ENCODE results near the gene EXOC3.

Gene EXOC3

DNA sequence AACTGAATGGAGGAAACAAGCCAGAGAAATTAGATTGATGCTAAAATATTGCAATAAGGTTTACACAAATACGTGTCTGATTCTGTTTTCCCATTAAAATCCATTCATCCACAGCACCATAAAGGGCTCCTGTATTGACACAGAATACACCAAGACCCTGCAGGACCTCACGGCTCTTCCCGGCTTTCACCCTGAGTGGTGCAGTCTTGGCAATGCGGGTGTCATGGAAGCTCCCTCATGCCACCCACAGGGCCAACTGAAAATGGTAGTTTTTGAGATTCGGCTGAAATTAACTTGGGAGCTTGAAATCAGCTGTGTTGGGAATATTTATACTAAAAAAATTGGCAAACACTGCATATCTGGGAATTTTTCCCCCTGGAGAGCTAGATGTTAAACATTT is 17.3 kb upstream of the EXOC3 start:
- DNase-seq (ENCODE audit: low read depth in 3 of 3, low spot score in 1 of 3) = no peak

DNA sequence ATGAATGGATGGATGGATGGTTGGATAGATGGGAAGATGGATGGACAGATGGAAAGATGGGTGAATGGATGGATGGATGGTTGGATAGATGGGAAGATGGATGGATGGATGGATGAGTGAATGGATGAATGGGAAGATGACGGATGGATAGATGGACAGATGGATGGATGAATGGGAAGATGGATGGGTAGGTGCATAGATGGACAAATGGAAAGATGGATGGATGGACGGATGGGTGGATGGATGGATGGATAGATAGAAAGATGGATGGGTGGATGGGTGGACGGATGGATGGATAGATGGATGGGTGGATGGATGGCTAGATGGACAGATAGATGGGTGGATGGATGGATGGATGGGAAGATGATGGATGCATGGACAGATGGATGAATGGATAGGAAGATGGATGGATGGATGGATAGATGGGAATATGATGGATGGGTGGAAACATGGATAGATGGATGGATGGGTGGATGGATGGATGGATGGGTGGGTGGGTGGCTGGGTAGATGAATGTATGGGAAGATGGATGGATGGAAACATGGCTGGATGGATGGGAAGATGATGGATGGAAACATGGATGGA is 16.5 kb upstream of the EXOC3 start:
- DNase-seq (ENCODE audit: low read depth in 3 of 3, low spot score in 1 of 3) = no peak

DNA sequence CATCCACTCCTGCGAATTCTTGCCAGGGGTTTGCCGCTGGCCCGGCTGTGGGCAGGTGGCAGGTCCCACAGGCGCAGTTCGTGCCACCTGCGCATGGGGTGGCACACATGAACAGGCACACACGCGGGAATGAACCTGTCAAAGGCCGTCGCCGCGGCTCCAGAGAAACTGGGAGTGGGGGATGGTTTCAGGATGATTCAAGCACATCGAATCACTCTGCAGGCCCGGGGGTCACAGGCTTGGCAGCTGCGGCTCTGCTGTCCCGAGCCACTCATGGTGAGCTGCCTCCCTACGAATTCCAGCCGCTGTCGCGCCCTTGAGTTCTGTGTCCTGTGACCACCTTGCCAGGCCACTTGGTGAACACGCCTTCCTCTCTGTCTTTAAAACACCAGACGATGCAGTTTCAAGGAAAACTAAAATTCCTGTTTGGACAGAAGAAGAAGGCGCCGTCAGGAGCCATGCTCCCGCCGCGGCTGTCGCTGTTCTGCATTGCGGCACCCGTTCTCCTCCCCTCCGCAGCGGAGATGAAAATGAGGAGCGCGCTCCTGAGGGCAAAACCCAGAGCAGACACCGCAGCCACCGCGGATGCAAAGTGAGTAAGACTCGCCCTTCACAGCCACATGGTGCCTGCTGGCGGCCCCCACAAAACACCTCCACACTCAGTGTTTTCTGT is 15.4 kb upstream of the EXOC3 start:
- DNase-seq (ENCODE audit: low read depth in 3 of 3, low spot score in 1 of 3) = no peak

GRCh38 chr5:428219-428618 is 14.8 kb upstream of the EXOC3 start:
- DNase-seq (ENCODE audit: low read depth in 3 of 3, low spot score in 1 of 3) = no peak

GRCh38 chr5:428754-429452 is 14.1 kb upstream of the EXOC3 start:
- DNase-seq (ENCODE audit: low read depth in 3 of 3, low spot score in 1 of 3) = no peak

DNA sequence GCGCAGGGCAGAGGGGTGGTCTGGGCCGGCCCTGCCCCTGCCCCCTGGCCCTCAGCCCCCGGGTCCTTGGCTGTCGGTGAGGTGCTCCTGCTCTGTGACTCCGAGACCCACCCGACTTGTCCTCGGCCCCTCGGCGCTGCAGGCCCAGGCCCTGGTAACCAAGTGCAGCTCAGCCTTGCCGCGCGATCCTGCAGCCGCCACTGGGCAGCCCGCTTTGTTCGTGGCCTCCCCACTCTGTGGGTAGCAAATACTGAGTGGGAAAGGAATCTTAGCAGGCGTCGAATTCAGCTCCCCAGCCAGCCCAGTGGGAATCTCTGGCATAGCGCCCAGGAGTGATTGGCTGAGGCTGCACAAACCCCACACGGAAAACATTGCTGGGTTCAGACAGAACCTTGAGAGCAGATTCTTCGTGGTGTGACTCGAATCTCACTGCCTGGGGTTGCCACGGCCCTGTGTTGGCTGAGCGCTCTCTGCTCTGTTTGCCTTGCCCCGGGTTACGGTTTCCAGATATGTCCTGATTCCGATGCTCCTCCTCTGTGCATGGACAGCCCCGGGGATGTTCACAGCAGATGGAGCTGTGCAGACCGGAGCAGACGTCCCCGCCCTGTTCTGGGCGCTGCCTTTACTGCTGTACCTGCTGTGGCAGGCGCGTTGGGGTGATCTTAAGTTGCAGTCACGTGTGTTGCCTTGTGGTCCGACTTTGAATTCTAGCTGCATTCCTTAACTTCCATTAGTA is 13.4 kb upstream of the EXOC3 start:
- no peak for DNase-seq (ENCODE audit: low read depth in 3 of 3, low spot score in 1 of 3)

DNA sequence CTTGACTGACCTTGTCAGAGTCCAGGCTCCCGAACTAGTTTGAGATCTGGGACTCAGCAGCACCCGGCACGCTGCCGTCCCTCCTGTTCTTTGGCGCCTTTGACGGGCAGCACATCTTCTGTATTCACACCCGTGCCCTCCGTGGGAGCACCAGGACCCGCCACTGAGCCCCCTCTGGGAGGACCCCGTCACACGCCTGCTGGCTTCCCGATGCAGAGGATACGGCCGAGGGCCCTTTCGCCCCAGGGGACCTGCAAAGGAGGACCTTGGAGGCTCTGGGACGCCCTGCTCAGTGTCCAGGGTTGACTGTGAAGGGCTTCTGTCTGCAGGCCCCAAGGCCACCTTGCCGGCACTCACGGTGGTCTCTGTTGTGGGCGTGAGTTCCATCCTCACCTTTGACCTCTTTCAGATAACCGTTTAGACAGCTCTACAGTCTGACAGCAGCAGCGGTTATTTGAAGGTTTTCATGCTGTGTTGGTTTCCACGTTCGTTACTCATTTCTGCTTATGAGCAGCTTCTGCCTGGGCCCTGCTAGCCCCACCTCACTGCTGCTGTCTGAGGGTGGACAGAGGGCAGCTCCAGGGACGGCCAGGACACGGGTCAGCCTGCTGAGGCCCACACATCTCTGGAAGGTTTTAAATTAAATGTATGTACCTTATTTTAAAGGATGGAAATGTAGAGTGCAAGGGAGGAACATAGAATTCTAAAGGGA is 12.6 kb upstream of the EXOC3 start:
- DNase-seq (ENCODE audit: low read depth in 3 of 3, low spot score in 1 of 3) = no peak

DNA sequence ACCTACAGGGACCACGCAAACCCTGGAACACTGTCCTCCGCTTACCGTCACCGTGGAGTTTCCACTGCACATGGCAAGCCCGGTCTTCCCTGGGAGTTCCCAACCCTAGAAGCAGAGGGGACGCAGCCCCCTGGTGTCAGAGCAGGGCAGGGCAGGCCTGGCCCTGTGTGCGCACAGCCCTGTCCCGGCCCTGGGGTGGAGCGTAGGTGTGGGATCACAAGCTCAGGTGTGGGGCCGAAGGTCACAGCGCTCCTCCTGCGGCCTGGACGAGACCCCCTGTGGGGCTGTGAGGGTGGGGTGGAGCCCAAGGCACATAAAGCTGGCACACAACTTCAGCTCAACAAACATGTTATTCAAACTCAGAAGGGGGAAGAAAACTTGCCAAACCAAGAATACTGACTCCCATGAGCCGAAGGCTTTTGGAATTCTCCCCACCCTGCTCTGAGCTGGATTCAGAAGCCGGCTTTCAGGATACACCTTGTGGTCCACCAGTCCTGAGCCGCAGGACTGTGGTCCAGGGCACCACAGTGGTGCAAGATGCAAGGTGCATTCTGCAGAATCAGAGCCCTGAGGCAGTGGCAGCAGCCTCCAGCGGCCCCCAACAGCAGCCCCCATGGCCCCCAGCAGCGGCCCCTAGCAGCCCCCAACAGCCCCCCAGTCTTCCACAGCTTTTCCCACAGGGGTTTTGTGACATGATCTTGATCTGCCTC is 11.8 kb upstream of the EXOC3 start:
- peak in 1 of 3 donors; percentile 49 for DNase-seq (ENCODE audit: low read depth in 3 of 3, low spot score in 1 of 3)

DNA sequence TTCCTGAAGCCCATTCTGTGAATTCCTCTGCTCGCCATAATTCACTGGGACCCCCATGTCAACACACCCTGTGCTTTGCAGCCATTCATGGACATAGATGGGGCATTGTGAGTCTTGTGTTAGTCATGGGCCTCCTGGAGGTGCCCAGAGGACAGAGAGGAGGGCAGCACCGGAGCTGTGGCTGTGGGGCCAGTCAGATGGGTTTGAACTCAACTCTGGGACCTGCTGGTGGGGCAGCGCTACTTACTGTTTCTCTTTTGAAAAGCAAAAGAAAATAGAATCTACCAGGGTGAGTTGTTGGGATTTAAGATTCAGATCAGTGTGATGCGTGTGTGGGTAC is 11.3 kb upstream of the EXOC3 start:
- no peak for DNase-seq (ENCODE audit: low read depth in 3 of 3, low spot score in 1 of 3)

- DNase-seq (ENCODE audit: low read depth in 3 of 3, low spot score in 1 of 3) = no peak
Observed at GRCh38 chr5:432201-432927, 10.6 kb upstream of the EXOC3 start.

DNA sequence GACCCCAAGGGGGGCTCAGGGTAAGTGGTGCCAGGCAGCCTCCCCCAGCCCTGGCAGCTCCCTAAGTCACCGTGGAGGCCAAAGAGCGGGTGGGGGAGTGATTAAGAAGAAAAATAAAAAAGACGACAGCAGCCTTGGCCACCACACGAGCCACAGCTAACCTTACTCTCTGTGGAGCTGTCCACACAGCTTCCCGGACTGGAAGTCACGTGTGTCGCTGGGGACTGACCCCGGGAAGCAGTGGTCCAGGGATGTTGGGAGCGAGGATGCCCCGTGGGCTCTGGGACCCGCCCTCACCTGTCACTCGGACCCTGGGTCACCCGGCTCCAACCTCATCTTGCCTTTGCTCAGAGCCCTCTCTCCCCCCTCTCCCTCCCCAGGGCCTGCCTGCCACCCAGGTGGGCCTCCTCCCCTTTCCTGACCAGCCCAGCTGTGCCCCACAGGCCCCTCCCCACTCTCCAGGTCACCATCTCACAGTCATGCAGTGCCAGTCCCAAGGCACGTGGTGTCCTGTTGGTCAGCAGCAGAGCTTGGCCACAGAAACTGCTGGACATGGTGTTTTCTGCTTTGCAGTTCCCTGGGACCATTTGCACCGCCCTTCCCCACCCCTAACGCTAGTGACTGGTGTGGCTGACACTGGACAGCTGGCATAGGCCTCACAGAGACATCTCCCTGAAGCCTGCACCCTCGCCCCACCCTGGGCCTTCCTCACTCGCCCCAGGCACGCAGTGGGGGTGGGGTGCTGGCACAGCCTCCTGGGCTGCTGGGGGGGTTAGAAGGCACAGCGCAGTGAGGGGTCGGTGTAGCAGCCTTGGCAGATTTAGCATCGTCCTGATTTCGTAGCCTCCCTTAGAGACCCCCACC is 9.8 kb upstream of the EXOC3 start:
- DNase-seq (ENCODE audit: low read depth in 3 of 3, low spot score in 1 of 3) = no peak

GRCh38 chr5:433836-434235 is 9.1 kb upstream of the EXOC3 start:
- DNase-seq (ENCODE audit: low read depth in 3 of 3, low spot score in 1 of 3) = no peak

DNA sequence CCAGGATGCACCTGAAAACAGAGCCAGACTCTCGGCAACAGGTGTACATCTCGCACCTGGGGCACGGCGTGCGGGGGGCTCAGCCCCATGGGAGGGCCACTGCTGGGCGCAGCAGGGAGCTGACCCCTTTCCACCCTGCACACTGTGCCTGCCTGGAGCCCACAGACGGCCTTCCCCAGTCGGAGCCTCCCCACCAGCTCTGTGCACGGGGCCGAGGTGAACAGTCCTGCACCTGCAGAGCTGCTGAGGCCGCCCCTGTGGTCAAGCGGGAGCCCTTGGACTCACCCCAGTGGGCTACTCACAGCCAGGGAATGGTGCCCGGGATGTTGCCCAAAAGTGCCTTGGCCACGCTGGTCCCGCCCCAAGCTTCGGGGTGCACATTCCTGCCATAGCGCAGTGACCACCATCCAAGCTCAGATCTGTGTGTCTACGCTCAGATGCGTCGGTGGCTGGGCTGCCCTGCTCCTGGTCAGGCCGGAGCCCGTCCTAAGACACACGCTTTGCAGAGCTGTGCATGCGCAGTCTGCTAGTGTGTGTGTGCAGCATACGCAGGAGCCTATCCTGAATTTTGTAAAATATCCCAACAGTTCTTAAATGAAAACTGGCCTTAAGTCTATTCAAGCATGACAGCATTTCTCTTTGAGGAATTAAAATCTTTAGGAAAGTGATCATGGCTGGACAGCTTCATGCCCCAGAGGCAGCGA is 8.4 kb upstream of the EXOC3 start:
- no peak for DNase-seq (ENCODE audit: low read depth in 3 of 3, low spot score in 1 of 3)

DNA sequence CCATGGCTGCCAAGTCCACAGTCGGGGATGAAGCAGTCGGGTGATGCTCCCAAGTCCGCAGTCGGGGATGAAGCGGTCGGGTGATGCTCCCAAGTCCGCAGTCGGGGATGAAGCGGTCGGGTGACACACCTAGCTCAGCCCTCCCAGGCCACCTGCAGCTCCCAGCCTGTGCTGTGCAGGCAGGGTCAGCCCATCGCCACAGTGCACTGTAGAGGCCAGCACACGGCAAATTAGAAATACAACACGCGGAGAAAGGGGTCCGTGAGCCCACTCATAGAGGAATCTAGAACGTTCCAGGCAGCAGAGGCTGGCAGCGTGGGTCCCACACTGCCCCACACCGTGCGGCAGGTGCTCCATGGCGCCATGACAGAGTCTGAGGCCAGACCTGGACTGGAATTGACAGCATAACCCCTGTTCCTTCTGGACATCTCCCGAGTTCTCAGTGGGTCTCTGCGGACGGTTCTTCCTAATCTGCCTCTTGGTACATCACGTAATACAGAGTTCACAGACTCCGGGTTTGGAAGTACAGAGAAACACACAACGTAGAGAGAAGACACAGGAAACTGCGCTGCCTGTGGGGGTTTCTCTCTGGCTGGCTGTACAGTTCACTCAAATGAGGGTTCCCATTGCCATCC is 7.7 kb upstream of the EXOC3 start:
- DNase-seq (ENCODE audit: low read depth in 3 of 3, low spot score in 1 of 3) = no peak

DNA sequence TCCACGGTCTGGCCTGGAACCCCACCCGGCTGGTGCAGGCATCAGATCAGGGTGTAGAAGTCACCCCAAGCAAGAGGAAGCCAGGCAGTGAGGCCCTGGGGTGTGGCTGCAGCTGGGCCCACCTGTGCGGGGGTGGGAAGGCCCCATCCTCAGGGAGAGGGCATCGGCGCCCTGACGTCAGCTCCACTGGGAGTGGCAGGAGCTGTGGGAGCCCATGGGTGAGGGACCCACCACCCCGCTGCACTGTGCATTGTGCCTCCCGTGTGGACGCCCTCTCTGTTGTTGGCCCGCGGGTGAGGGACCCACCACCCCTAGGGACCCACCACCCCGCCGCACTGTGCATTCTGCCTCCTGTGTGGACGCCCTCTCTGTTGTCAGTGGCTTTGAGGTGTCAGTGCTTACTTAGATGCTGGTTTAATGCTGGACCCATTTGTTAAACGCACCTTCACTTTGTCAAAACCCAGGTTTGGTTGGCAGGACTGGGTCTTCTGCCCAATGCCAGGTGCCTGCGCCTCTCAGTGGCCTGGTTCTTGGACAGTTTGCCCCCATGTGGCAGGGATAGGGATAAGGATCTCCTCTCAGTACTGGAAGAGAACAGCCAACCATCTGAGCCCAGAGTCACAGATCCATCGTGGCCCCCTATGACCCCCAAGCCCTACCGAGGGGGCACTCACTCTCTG is 6.9 kb upstream of the EXOC3 start:
- DNase-seq (ENCODE audit: low read depth in 3 of 3, low spot score in 1 of 3) = no peak

GRCh38 chr5:436641-436975 is 6.4 kb upstream of the EXOC3 start:
- DNase-seq (ENCODE audit: low read depth in 3 of 3, low spot score in 1 of 3) = no peak

GRCh38 chr5:437281-437771 is 5.7 kb upstream of the EXOC3 start:
- no peak for DNase-seq (ENCODE audit: low read depth in 3 of 3, low spot score in 1 of 3)
